ENCODE results near the gene PBRM1. TPM values are rescaled to one million over a fixed set of nuclear protein-coding genes. Genes with fewer than 3 reads are reported as not detected.

Gene PBRM1
- total RNA-seq, 1 donor from 2014 or later = 192 TPM

DNA sequence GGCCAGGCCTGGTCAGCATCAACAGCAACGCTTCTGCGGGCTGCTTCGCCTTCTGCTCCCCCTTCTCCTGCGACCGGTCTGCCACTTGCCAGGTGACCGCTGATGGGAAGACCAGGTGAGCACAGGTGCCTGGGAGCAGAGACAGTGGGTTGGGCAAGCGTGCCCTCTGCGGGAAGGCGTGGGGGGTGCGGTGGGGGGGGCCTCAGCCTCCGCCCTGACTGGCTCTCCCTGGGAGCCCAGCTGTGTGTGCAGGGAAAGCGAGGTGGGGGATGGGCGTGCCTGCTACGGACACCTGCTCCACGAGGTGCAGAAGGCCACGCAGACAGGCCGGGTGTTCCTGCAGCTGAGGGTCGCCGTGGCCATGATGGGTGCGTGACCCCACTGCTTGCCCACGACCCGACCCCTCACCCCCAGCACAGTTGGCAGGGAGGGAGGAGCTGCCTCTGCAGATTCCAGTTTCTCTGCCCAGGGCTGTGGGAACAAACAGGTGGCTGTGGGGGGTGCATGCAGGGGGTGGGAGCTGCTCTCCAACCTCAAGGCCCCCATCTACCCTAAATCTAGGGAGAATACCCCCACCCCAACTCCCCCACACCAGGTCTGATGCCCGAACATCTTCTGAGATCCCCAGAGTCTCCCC, 181.8 kb downstream of the PBRM1 start:
- peaks cover 11% of the 10 kb centered on the region for H3K4me1 Mint-ChIP-seq (ENCODE audit: low read depth, unreplicated experiment)
- no peaks in the 10 kb centered on the region for H3K36me3 Mint-ChIP-seq (ENCODE audit: unreplicated experiment)
- peaks cover 5% of the 10 kb centered on the region for H3K9me3 Mint-ChIP-seq (ENCODE audit: unreplicated experiment)
- DNase-seq = no peak
- TF ChIP-seq CTCF (IDR thresholded peaks at IDR 0.05; ENCODE audit: partially characterized antibody, unreplicated experiment) = no peak
- peaks cover 11% of the 10 kb centered on the region for H3K27me3 Mint-ChIP-seq (ENCODE audit: unreplicated experiment)
- no peak overlapping the region for H3K27ac Mint-ChIP-seq (ENCODE audit: unreplicated experiment)
- no peak overlapping the region for H3K4me3 Mint-ChIP-seq (ENCODE audit: unreplicated experiment)

DNA sequence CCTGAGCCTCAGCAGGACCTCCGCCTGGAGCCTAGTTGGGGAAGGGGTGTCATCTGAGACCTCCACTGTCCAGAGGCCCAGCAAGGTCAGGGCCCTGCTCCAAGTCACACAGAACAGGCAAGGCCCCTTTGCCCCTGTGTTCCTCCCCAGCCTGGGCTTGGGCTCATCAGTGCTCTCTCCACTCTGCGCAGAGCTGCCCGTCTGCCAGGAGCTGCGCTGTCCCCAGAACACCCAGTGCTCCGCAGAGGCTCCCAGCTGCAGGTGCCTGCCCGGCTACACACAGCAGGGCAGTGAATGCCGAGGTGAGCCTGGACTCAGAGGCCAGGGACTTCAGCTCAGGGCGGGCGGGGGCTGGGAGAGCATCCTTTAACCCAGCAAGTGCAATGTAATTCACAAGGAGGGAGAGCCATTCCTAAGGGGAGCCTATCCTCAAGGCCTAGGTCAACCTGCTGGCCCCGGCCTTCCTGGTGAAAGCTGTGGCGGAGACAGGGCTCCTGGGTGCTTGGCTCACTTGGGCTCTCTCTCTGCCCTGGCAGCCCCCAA, 182.8 kb downstream of the PBRM1 start:
- TF ChIP-seq CTCF (IDR thresholded peaks at IDR 0.05; ENCODE audit: partially characterized antibody, unreplicated experiment) = no peak
- H3K4me3 Mint-ChIP-seq (ENCODE audit: unreplicated experiment) = no peak overlapping the region
- H3K36me3 Mint-ChIP-seq (ENCODE audit: unreplicated experiment) = no peaks in the 10 kb centered on the region
- H3K27ac Mint-ChIP-seq (ENCODE audit: unreplicated experiment) = no peak overlapping the region
- no peak for DNase-seq
- H3K9me3 Mint-ChIP-seq (ENCODE audit: unreplicated experiment) = peaks cover 5% of the 10 kb centered on the region
- peaks cover 11% of the 10 kb centered on the region for H3K4me1 Mint-ChIP-seq (ENCODE audit: low read depth, unreplicated experiment)
- H3K27me3 Mint-ChIP-seq (ENCODE audit: unreplicated experiment) = peaks cover 11% of the 10 kb centered on the region

GRCh38 chr3:52502001-52502400, 183.7 kb downstream of the PBRM1 start:
- no peak for TF ChIP-seq CTCF (IDR thresholded peaks at IDR 0.05; ENCODE audit: partially characterized antibody, unreplicated experiment)
- H3K9me3 Mint-ChIP-seq (ENCODE audit: unreplicated experiment) = peaks cover 1% of the 10 kb centered on the region
- no peaks in the 10 kb centered on the region for H3K36me3 Mint-ChIP-seq (ENCODE audit: unreplicated experiment)
- no peak for DNase-seq
- peaks cover 8% of the 10 kb centered on the region for H3K27me3 Mint-ChIP-seq (ENCODE audit: unreplicated experiment)
- no peak overlapping the region for H3K4me3 Mint-ChIP-seq (ENCODE audit: unreplicated experiment)
- H3K4me1 Mint-ChIP-seq (ENCODE audit: low read depth, unreplicated experiment) = peaks cover 11% of the 10 kb centered on the region
- no peak overlapping the region for H3K27ac Mint-ChIP-seq (ENCODE audit: unreplicated experiment)

- Mint-ChIP-seq H3K27ac (ENCODE audit: unreplicated experiment) (no peak overlapping the region), H3K36me3 (ENCODE audit: unreplicated experiment) (no peaks in the 10 kb centered on the region), H3K4me1 (ENCODE audit: low read depth, unreplicated experiment) (peaks cover 11% of the 10 kb centered on the region), H3K27me3 (ENCODE audit: unreplicated experiment) (peaks cover 8% of the 10 kb centered on the region), H3K4me3 (ENCODE audit: unreplicated experiment) (no peak overlapping the region), H3K9me3 (ENCODE audit: unreplicated experiment) (no peaks in the 10 kb centered on the region)
- TF ChIP-seq CTCF (IDR thresholded peaks at IDR 0.05; ENCODE audit: partially characterized antibody, unreplicated experiment) = no peak
- DNase-seq = no peak
These were observed 184.7 kb downstream of the PBRM1 start for GRCh38 chr3:52501046-52501445.

All from glutamatergic neuron (in vitro differentiated cells).